ENCODE results near the gene SPATA33.
"Not testable (repeated sequence)": the region's sequence is repeated elsewhere in the genome, so short reads cannot be mapped to it uniquely, and the experiment has no call there.

The SPATA33 gene

GRCh38 chr16:89629827-89630610 is 27.6 kb upstream of the SPATA33 start:
- DNase-seq, result no peak

- no peak for DNase-seq
Measured at GRCh38 chr16:89633064-89633631, 24.5 kb upstream of the SPATA33 start.

GRCh38 chr16:89634463-89635385 is 22.9 kb upstream of the SPATA33 start:
- not testable (repeated sequence) for DNase-seq

- no peak for DNase-seq
Measured at GRCh38 chr16:89636663-89637062, 21.0 kb upstream of the SPATA33 start.

GRCh38 chr16:89637379-89637778 is 20.3 kb upstream of the SPATA33 start:
- no peak for DNase-seq

- DNase-seq, result no peak
Measured at GRCh38 chr16:89638455-89638854, 19.2 kb upstream of the SPATA33 start.

GRCh38 chr16:89639385-89639784 is 18.3 kb upstream of the SPATA33 start:
- DNase-seq, result no peak

- DNase-seq, result no peak
Measured at GRCh38 chr16:89641458-89642119, 16.0 kb upstream of the SPATA33 start.

GRCh38 chr16:89642574-89642973 is 15.1 kb upstream of the SPATA33 start:
- no peak for DNase-seq

- DNase-seq, result no peak
Measured at GRCh38 chr16:89643769-89644300, 13.8 kb upstream of the SPATA33 start.

GRCh38 chr16:89645122-89645521 is 12.5 kb upstream of the SPATA33 start:
- no peak for DNase-seq

GRCh38 chr16:89646270-89646669 is 11.4 kb upstream of the SPATA33 start:
- no peak for DNase-seq

- DNase-seq, result no peak
Measured at GRCh38 chr16:89646906-89647305, 10.7 kb upstream of the SPATA33 start.

- no peak for DNase-seq
Measured at GRCh38 chr16:89651584-89651983, 6.1 kb upstream of the SPATA33 start.

- DNase-seq, result no peak
Measured at GRCh38 chr16:89653656-89654295, 3.9 kb upstream of the SPATA33 start.

- no peak for DNase-seq
Measured at GRCh38 chr16:89655062-89655643, 2.5 kb upstream of the SPATA33 start.

- DNase-seq, result no peak
Measured at GRCh38 chr16:89656435-89657121, 1.1 kb upstream of the SPATA33 start.

GRCh38 chr16:89658221-89658879 is 714 bp downstream of the SPATA33 start:
- DNase-seq, result no peak

GRCh38 chr16:89660146-89660545 is 2.5 kb downstream of the SPATA33 start:
- no peak for DNase-seq

- DNase-seq, result no peak
Measured at GRCh38 chr16:89661215-89661614, 3.6 kb downstream of the SPATA33 start.

GRCh38 chr16:89664238-89664637 is 6.6 kb downstream of the SPATA33 start:
- DNase-seq, result not testable (repeated sequence)
